Activated T-helper 17 cell treated with anti-CD3 and anti-CD28 coated beads, Interleukin-2, amount 50 U/mL, for 72 hours (primary cell): ENCODE data around the gene UBE2L6. TPM values are rescaled to one million over a fixed set of nuclear protein-coding genes. Genes with fewer than 3 reads are reported as not detected.

Source experiments
- ATAC-seq: fragments of 150-1000 bp; cut with Tn5 transposase; replicated peaks from 2 replicates; pipeline ENCODE4 v1.10.0; 2021; ENCODE audit warnings: mild to moderate bottlenecking, moderate library complexity
- H3K27ac Mint-ChIP-seq: one replicate; pipeline ENCODE4 v1.8.0; 2022; ENCODE audit warnings: mixed read lengths
- H3K27me3 Mint-ChIP-seq: one replicate; pipeline ENCODE4 v1.8.0; 2022; ENCODE audit warnings: mixed read lengths
- H3K36me3 Mint-ChIP-seq: one replicate; pipeline ENCODE4 v1.8.0; 2022; ENCODE audit warnings: low read depth, mild to moderate bottlenecking, mixed read lengths
- H3K4me1 Mint-ChIP-seq: one replicate; pipeline ENCODE4 v1.8.0; 2022; ENCODE audit warnings: mixed read lengths
- H3K4me3 Mint-ChIP-seq: one replicate; pipeline ENCODE4 v1.8.0; 2022; ENCODE audit warnings: mild to moderate bottlenecking, mixed read lengths
- H3K9me3 Mint-ChIP-seq: one replicate; pipeline ENCODE4 v1.8.0; 2022; ENCODE audit warnings: mixed read lengths
- total RNA-seq, 2 donors: library from RNA; stranded (reverse); gene quantifications; one replicate each; pipeline ENCODE4 v1.2.3, GENCODE V29; 2022

The UBE2L6 gene
- total RNA-seq, 2 donors from 2014 or later, result 69.2 to 110 TPM

DNA sequence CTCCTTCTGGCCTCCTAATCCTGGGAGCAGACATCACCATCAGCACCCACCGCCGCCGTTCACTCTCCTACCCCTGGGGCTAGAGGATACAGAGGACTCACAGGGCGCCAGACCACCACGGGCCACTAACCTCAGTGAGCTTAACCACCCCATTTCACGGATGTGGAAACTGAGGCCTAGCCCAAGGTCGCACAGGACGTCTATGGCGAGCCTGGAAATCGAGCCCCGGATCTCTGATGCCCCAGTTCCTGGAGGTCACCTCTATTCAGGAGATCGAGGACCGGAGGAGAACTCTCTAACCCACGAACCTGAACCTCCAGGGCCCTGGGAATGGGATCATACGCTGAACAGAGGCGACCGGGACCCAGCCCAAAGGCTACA, 37.3 kb downstream of the UBE2L6 start:
- Mint-ChIP-seq H3K4me1 (peaks cover 16% of the 10 kb centered on the region), H3K36me3 (peaks cover 45% of the 10 kb centered on the region), H3K27me3 (no peaks in the 10 kb centered on the region), H3K27ac (peak overlapping the region; percentile 97), H3K9me3 (no peaks in the 10 kb centered on the region), H3K4me3 (peak overlapping the region; percentile 99)
- peak; percentile 4 for ATAC-seq

DNA sequence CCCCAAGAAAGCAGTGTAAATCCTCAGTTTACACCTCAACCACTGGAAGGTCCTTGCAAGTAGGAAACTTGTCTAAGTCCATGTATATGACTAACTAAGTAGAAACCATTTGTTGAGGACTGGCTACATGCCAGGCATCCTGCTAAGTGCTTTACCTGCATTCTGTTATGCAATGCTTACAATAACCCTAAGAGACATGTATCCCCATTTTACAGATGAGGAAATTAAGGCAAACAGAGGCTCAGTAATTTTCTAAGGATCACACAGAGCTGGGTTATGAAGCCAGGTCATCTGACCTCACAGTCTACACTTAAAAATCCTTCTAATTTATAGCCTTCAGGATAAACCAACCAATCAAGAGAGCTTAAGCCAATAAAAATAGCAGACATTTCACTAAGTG, 38.5 kb downstream of the UBE2L6 start:
- Mint-ChIP-seq H3K27ac (no peak overlapping the region), H3K9me3 (no peaks in the 10 kb centered on the region), H3K4me1 (peaks cover 16% of the 10 kb centered on the region), H3K27me3 (no peaks in the 10 kb centered on the region), H3K4me3 (peak overlapping the region; percentile 99), H3K36me3 (peaks cover 45% of the 10 kb centered on the region)
- ATAC-seq, result no peak

DNA sequence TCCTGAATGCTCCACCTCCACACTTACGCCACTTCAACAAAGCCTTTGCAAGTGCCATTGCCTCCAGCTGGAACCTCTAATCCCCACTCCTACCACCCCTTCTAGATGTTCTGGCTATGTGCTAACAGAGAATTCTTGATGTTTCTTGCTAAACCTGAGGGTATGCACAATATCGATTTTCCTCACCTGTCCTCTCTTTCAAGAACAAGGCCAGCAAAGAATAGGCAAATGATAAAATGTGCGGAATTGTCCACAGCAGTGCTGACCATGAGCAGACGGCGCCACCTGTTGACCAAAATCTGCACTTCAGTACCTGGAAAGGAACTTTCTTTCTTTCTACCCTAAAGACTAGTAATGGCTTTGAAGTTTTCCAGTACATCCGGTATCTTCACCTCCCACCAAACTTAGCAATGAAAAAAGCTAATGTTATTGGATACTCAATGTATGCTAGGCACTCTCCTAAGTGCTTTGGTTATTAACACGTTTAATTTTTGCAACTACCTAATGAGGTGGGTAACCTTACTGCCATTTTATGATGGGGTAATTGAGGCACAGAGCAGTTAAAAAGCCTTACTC, 40.3 kb downstream of the UBE2L6 start:
- no peak for ATAC-seq
- Mint-ChIP-seq H3K9me3 (no peaks in the 10 kb centered on the region), H3K27ac (no peak overlapping the region), H3K4me3 (no peak overlapping the region), H3K4me1 (peaks cover 16% of the 10 kb centered on the region), H3K27me3 (no peaks in the 10 kb centered on the region), H3K36me3 (peaks cover 45% of the 10 kb centered on the region)

DNA sequence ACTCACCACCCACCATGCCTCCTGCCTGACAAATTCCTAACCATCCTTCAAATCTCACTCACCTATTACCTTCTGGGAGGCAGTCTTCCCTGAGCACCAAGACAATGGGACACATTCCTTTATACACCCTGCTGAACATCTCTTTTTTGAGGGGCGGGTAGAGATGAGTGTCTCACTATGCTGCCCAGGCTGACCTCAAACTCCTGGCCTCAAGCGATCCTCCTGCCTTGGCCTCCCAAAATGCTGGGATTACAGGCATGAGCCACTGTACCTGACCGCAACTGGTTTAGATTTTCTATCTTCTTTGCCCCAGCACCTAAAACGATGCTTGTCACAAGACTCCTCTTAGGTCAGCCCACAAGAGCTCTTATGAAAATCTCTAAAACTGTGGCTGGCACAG, 44.1 kb downstream of the UBE2L6 start:
- Mint-ChIP-seq H3K27ac (no peak overlapping the region), H3K27me3 (no peaks in the 10 kb centered on the region)

DNA sequence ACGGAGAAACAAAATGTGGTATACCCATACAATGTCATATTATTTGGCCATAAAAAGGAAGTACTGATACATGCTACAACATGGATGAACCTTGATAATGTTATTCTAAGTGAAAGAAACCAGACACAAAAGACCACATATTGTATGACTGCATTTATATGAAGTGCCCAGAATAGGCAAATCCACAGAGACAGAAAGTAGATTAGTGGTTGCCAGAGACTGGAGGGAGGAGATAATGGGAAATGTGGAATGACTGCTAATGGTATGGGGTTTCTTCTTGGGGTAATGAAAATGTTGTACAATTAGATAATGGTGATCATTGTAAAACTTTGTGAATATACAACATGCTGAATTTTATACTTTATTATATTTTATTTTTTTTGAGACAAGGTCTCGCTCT, 46.4 kb downstream of the UBE2L6 start:
- no peaks in the 10 kb centered on the region for H3K27me3 Mint-ChIP-seq
- peaks cover under 1% of the 10 kb centered on the region for H3K36me3 Mint-ChIP-seq
- ATAC-seq, result no peak
- no peaks in the 10 kb centered on the region for H3K9me3 Mint-ChIP-seq
- no peak overlapping the region for H3K27ac Mint-ChIP-seq
- no peaks in the 10 kb centered on the region for H3K4me1 Mint-ChIP-seq
- H3K4me3 Mint-ChIP-seq, result no peak overlapping the region

More for the DNA sequence above, 44.1 kb downstream of the UBE2L6 start:
- Mint-ChIP-seq H3K4me3 (no peak overlapping the region), H3K4me1 (peaks cover 6% of the 10 kb centered on the region), H3K9me3 (no peaks in the 10 kb centered on the region), H3K36me3 (peaks cover 23% of the 10 kb centered on the region)
- ATAC-seq, result no peak

DNA sequence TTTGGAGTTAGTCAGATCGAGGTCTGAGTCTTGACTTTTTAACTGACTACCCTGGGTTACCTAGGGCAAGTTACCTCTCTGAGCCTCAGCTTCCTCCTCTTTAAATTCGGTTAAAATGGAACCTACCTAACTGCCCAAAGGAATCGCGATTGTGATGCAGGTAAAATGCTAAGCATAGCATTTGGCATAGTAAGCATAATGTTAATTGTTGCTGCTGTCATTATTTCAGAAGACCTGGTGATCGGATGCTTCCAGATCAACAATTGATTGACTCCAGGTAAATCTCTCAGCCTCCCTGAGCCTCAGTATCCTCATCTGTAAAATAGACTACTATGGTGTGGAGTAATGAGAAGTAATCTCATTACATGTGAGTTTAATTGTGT, 51.4 kb downstream of the UBE2L6 start:
- no peaks in the 10 kb centered on the region for H3K4me1 Mint-ChIP-seq
- H3K36me3 Mint-ChIP-seq, result no peaks in the 10 kb centered on the region
- H3K9me3 Mint-ChIP-seq, result no peaks in the 10 kb centered on the region
- peak overlapping the region; percentile 96 for H3K4me3 Mint-ChIP-seq
- H3K27ac Mint-ChIP-seq, result peak overlapping the region; percentile 87
- no peak for ATAC-seq
- H3K27me3 Mint-ChIP-seq, result no peaks in the 10 kb centered on the region

DNA sequence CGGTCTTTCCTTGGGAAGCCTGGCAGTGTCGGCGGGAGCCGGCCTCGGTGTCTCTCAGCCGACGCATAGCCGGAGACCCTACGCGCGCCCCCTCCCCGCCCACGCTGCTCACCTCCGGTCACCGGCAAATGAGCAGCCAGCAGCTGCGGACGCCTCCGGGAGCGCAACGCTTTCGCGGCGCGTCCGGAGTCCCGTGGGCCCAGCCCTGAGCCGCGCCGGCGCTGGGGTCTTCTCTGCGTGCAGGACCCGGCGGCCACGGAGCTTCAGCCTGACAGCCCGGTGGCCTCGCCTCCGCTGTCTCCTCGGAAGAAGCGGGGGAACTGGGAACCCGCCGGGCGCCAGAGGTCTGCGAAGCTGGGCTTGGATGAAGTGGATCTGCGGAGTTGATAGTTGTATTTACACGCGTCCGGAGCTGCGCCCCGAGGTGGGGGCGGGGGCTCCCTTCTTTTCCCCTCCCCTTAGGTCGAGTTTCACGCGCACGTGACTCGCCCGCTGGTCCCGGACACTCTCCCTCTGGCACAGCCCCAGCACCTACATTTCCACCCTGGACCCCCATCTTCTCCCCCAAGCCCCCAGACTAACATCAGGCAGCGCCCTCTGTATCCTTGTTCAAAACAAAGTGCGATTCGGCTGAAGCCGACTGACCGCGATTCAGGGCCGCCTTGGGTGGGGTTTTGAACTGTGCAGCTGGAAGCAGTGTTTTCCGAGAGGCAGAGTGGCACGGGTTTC, 52.0 kb downstream of the UBE2L6 start, which contains the start of gene SLC43A1:
SLC43A1 (minus strand) TSS at position 371 of the 729 bp plus-strand sequence. CDS start 1,591 bp downstream, outside the sequence.
- H3K27ac Mint-ChIP-seq, result peak within 1 kb of the TSS; percentile 87
- peak within 1 kb of the TSS; percentile 96 for H3K4me3 Mint-ChIP-seq
- no peaks in the 10 kb centered on the region for H3K4me1 Mint-ChIP-seq
- no peaks in the 10 kb centered on the region for H3K9me3 Mint-ChIP-seq
- peak; percentile 67 for ATAC-seq
- H3K36me3 Mint-ChIP-seq, result no peaks in the 10 kb centered on the region
- no peaks in the 10 kb centered on the region for H3K27me3 Mint-ChIP-seq

DNA sequence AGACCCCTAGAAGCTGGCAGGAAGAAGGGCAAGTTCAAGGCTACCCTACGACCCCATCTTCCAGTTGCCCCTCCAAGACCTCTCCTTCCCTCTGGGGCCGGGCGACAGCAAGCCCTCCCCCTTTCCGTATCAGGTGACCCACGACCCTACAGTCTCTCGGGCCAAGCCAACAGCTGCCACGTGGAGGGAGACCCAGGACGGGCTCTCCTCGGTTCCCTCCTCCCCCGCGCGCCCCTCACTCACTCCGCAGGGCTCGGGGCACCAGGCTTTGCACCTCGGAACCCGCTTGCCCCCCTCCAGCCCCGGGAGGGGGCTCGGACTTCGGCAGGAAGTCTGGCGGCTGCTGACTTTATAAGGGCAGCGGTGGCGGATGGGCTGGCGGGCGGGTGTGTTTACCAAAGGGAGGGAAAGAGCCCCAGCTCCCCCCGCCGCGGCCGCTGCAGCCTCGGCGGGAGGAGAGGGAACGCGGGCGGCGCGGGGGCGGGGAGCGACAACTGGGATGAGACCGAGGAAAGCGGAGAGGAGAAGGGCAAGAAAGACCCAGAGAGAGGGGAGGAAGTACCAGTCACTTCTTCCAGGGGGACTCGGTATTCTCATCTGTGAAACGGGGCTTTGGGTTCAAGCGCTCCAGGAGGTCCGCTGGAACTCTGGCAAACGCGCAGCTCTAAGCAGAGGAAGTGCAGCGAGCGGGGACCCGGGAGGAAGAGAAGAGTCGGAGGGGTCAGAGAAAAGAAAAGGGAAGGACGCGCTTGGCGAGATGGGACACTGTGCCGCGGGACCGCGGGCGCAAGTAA, 52.7 kb downstream of the UBE2L6 start:
- Mint-ChIP-seq H3K36me3 (no peaks in the 10 kb centered on the region), H3K27me3 (no peaks in the 10 kb centered on the region), H3K9me3 (no peaks in the 10 kb centered on the region), H3K4me1 (no peaks in the 10 kb centered on the region), H3K4me3 (peak overlapping the region; percentile 96), H3K27ac (peak overlapping the region; percentile 61)
- ATAC-seq, result peak; percentile 63

DNA sequence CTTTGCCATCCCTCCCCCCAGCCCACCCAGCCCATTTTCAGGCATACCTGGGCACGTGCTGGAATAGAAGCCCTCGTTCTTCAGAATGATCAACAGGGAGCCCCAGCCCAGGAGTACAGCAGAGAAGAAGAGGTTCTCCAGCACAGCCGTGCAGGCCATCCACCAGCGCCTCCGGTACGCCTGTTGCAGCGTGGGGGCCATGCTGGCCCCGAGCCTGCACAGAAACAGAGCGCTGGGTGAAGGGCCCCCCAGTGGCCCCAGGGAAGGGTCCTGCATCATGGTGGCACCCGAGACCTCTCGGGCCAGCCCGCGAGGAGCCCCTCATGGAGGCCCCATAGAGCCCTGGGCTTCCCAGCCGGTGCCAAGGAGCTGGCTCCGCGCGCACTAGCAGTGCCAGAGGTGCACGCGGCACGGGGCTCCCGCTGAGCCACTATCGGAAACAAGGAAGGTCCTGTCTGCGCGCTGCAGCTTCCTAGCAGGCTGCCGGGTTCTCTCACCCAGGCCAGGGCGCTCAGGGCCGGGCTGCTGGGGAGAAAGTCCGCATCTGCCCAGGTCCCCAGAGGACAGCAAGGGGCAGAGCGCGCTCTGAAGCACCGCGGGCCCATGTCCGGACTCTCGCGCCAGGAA, 53.4 kb downstream of the UBE2L6 start:
- Mint-ChIP-seq H3K4me3 (peak overlapping the region; percentile 96), H3K9me3 (no peaks in the 10 kb centered on the region), H3K27ac (no peak overlapping the region), H3K36me3 (no peaks in the 10 kb centered on the region), H3K27me3 (no peaks in the 10 kb centered on the region), H3K4me1 (no peaks in the 10 kb centered on the region)
- ATAC-seq, result peak; percentile 42

DNA sequence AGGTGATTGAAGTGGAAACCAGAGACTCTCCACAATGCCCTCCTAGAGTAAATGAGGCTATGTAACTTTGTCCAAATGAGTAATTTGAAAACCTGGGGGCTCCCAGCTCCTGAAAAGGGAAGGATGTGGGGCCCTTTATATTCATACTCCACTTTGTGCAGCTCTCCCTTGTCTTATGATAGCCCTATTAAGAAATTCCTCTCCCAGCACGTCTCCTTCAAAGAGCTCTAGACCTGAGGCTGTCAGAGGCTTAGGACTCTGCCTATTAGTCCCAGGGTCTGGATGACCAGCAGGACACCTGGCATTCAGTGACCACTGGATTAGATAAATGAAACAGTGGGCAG, 54.0 kb downstream of the UBE2L6 start:
- H3K36me3 Mint-ChIP-seq, result no peaks in the 10 kb centered on the region
- peak overlapping the region; percentile 96 for H3K4me3 Mint-ChIP-seq
- H3K9me3 Mint-ChIP-seq, result no peaks in the 10 kb centered on the region
- H3K27ac Mint-ChIP-seq, result no peak overlapping the region
- H3K4me1 Mint-ChIP-seq, result no peaks in the 10 kb centered on the region
- no peaks in the 10 kb centered on the region for H3K27me3 Mint-ChIP-seq
- ATAC-seq, result no peak

DNA sequence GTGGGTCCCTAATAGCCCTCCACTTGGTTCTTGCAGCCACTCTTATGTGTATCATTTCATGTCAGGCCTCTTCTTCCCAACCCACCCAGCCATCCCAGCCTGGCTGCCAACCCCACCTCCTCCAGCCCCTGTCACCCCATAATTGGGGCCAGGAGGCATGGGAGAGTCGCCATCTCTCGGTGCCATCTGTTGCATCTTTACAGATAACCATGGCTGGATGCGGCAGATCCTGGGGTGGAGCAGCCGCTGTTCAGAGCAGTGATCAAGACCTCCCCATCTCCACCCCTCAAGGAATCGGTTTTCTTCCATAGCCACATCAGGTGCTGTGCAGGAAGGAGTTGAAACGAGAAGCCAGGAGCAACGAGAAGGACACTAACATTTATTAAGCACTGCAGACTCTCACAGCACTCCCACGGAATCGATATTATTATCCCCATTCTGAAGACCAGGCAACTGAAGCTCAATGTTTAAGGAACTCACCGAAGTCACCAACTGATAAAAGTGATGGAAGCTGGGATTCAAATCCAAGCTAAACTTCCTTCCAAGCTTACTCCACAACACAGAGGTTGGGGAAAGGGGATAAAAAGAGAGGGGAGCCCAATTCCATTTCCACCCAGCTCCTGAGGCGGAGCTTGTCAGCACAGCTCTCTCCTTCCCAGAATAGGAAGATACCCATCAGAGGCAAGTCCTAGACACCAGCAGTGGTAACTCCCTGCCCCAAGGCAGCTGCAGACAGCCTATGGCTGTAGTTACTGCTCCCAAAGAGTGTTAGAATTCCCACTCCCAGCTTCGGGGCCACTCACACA, 54.6 kb downstream of the UBE2L6 start:
- Mint-ChIP-seq H3K27ac (no peak overlapping the region), H3K4me1 (no peaks in the 10 kb centered on the region), H3K9me3 (no peaks in the 10 kb centered on the region), H3K27me3 (no peaks in the 10 kb centered on the region), H3K36me3 (no peaks in the 10 kb centered on the region), H3K4me3 (peak overlapping the region; percentile 96)
- ATAC-seq, result no peak

DNA sequence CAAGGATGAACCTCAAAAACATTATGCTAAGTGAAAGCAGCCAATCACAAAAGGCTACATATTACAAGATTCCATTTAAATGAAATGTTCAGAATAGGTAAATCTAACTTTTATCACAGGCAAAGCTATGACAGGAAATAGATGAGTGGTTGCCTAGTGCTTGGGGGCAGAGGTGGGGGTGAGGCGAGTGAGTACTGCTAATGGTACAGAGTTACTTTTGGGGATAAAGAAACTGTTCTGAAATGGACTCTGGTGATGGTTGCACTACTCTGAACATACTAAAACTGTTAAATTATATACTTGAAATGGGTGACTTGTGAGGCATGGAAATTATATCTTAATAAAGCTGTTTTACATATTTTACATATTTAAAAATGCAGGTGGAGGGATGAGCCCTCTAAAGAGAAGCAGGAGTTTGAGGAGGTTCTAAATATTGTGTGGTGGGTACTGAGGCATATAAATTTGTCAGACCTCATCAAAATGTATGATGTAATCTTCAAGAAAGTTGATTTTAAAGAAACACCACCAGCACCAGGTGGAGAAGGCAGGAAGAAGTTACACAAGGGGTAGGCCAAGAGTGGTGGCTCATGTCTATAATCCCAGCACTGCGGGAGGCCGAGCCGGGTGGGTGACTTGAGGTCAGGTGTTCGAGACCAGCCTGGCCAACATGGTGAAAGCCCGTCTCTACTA, 55.6 kb downstream of the UBE2L6 start:
- Mint-ChIP-seq H3K4me1 (no peaks in the 10 kb centered on the region), H3K27me3 (no peaks in the 10 kb centered on the region), H3K9me3 (no peaks in the 10 kb centered on the region), H3K4me3 (no peak overlapping the region), H3K27ac (peak overlapping the region; percentile 69), H3K36me3 (no peaks in the 10 kb centered on the region)
- no peak for ATAC-seq

DNA sequence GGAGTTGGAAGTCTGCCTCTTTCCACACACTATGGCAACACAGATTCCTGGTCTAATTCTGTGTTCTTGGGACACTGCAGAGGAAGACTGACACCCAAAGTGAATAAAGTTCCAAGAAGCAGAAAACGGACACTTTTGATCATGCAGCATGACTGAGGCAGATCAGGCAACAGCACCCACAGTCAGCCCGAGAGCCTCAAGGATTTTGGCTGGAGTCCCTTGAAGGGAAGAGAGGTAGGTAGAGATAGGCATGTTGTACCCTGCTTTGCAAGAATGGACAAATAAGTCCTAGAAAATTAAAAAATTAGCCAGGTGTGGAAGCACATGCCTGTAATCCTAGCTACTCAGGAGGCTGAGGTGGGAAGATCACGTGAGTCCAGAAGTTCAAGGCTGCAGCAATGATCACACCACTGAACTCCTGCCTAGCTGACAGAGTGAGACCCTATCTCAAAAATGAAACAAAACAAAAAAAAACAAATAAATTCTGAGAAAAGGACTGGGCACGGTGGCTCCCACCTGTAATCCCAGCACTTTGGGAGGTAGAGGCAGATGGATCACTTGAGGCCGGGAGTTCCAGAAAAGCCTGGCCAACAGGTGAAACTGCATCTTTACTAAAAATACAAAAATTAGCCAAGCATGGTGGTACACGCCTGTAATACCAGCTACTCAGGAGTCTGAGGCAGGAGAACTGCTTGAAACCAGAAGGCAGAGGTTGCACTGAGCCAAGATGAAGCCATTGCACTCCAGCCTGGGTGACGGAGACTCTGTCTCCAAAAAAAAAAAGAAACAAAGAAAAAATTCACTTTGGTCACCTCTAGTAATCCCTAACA, 58.9 kb downstream of the UBE2L6 start:
- H3K9me3 Mint-ChIP-seq, result no peaks in the 10 kb centered on the region
- H3K27ac Mint-ChIP-seq, result no peak overlapping the region
- H3K27me3 Mint-ChIP-seq, result no peaks in the 10 kb centered on the region
- no peaks in the 10 kb centered on the region for H3K4me1 Mint-ChIP-seq
- H3K36me3 Mint-ChIP-seq, result no peaks in the 10 kb centered on the region
- H3K4me3 Mint-ChIP-seq, result no peak overlapping the region
- ATAC-seq, result no peak
